Measurements from ENCODE around the gene IER3. TPM values are rescaled to one million over a fixed set of nuclear protein-coding genes. Genes with fewer than 3 reads are reported as not detected.

IER3 gene
- total and polyA plus RNA-seq, 2 of the 13 experiments (the other 11 are each of a cell fraction or from before 2014, with no cell fraction given): 51.1 to 131 TPM

GRCh38 chr6:30769088-30769852 is 24.9 kb upstream of the IER3 start (continued):
- TF ChIP-seq ZBTB49 (CRISPR knock-in tag; IDR thresholded peaks at IDR 0.05; ENCODE audit: borderline replicate concordance) (no peak), ZBTB46 (CRISPR knock-in tag; IDR thresholded peaks at IDR 0.05; ENCODE audit: borderline replicate concordance) (no peak), MYPOP (CRISPR knock-in tag; IDR thresholded peaks at IDR 0.05) (peak; percentile 67; the same call in 1 of the 2 replicates), KIAA2018 (CRISPR knock-in tag; IDR thresholded peaks at IDR 0.05; ENCODE audit: borderline replicate concordance) (no peak), ZNF670 (CRISPR knock-in tag; IDR thresholded peaks at IDR 0.05; ENCODE audit: borderline replicate concordance) (no peak), ZFP36 (IDR thresholded peaks at IDR 0.05; ENCODE audit: borderline replicate concordance, low read depth, low read length, partially characterized antibody) (no peak), SIX4 (CRISPR knock-in tag; IDR thresholded peaks at IDR 0.05) (0 out of 2 replicates have a peak, but pooled peaks have one; percentile 34), HNF4A (CRISPR knock-in tag; IDR thresholded peaks at IDR 0.05) (peak; percentile 56)
- TF ChIP-seq, protein P1, sequence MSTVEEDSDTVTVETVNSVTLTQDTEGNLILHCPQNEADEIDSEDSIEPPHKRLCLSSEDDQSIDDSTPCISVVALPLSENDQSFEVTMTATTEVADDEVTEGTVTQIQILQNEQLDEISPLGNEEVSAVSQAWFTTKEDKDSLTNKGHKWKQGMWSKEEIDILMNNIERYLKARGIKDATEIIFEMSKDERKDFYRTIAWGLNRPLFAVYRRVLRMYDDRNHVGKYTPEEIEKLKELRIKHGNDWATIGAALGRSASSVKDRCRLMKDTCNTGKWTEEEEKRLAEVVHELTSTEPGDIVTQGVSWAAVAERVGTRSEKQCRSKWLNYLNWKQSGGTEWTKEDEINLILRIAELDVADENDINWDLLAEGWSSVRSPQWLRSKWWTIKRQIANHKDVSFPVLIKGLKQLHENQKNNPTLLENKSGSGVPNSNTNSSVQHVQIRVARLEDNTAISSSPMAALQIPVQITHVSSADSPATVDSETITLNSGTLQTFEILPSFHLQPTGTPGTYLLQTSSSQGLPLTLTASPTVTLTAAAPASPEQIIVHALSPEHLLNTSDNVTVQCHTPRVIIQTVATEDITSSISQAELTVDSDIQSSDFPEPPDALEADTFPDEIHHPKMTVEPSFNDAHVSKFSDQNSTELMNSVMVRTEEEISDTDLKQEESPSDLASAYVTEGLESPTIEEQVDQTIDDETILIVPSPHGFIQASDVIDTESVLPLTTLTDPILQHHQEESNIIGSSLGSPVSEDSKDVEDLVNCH (CRISPR knock-in tag; IDR thresholded peaks at IDR 0.05): no peak
